GM11168 (cell line): ENCODE results near the gene PRKACA.
"Not testable (repeated sequence)": the region's sequence is repeated elsewhere in the genome, so short reads cannot be mapped to it uniquely, and the experiment has no call there.

ENCODE experiments used
- in situ Hi-C: fragments of 300-500 bp; cut with MboI; formaldehyde crosslinking; loops from one replicate; pipeline ENCODE4 v1.12.0; 2022; ENCODE audit warnings: low sequenced_read_pairs; ENCODE audit not compliant: unreplicated experiment

PRKACA gene

DNA sequence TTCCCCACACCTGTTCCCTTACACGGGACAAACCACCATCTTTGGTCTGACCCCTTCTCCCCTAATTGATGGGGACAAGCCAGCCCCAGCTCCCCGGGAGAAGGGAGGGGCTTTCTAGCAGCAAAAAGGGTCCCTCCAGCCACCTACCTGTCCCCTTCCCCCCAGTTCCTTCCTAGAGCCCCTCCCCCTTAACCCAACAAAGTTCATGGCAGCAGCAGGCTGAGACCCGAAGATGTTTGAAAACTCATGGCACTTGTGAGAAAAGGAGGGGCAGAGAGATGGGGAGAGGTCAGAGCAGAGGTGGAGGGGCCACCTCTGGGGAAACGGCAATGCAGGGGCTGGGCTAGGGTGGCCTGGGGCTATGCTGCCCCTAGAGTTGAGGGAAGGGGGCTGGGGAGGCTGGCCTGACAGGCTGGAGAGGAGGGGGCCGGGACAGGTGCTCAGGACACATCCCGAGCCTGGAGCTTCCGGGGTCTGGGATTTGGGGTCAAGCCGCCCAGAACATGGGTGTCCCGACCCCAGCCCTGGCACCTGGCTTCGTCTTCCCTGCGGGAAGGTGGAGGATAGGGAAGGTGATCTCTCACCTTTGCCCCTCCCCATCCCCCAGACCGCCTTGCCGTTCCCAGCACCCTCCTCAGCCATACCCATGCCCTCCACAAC lies 31.3 kb upstream of the PRKACA start:
- in situ Hi-C loops, result no loop called here

DNA sequence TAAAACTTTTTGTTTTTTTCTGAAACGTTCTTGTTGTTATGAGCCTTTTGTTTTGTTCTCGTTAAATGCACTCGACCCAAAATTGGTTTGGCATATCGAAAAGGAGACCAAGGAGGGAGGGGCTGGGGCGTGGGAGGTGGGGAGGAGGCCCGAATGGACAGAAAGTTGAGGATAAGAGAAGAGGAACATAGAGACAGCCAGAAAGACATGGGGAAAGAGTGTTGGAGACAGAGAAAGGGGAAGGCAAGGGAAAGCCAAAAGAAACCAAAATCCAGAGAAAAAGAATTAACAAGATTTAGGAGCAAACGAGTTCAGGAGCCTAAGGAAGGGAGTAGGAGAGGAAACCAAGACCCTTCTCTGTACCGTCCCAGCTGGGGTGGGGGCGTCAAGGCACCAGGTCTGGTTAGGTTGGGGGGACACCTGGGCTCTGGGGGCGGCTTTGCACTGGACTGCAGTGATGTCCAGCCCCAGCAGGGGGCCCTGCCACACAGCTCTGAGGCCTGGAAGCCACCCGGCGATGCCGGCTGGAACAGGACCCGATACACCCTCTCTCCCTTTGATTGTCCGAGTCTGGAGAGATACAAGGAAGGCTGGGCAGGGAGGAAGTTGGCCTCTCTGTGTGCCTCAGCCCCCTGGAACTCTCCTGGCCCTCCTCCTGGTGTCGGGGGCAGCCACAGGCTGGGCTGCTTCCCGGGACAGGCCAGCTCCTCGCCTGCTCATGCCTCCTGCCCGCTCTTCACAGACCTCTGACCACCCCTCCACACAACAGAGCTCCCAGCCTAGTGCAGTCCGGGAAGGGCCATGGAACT lies 30.4 kb upstream of the PRKACA start:
- in situ Hi-C loops, result no loop called here

DNA sequence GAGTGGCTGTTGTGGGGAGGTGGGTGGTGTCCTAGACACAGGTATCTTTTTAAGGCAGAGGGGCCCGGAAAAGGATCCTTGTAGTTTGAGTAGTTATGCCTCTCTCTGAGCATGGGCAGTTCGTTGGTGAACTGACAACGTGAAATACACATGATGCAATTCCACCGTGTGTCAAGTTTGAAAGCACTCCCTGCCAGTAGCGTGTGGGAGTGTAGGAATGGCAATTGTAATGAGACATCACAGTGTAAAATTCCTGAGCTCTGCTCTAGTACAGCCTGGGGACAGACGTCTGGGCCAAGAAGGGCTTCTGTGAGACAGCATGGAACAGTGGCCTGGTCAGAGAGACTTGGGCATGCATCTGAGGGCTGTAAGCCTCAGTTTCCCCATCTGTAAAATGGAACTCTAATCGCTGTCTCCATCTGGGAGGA lies 29.2 kb upstream of the PRKACA start:
- in situ Hi-C loops, result no loop called here

DNA sequence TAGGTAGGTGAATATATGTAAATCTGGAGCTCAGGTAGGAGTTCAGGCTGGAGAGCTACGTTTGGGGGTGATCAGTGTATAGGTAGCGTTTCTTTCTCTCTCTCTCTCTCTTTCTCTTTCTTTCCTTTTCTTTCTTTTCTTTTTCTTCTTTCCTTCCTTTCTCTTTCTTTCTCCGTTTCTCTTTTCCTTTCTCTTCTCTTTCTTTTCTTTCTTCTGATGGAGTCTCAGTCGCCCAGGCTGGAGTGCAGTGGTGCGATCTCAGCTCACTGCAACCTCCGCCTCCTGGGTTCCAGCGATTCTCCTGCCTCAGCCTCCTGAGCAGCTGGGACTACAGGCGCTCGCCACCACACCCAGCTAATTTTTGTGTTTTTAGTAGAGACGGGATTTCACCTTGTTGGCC lies 28.6 kb upstream of the PRKACA start:
- in situ Hi-C loops, result not testable (repeated sequence)

DNA sequence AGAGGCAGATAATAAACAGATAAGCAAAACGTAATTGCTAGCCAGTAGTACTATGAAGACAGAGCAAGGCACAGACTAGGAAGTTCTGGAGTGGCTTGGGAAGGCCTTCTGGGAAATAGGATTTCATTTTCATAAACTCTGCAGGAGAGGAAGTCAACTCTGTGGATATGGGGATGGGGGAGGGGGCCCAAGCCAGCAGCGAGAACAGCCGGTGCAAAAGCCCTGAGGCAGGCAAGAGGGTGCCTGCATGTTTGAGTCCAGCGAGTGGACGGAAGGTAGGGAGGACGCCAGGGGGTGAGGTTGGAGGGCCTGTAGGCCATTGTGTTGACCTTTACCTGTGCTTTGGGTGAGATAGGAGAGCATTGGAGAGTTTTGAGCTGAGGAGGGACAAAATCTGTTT lies 27.8 kb upstream of the PRKACA start:
- in situ Hi-C loops, result no loop called here

DNA sequence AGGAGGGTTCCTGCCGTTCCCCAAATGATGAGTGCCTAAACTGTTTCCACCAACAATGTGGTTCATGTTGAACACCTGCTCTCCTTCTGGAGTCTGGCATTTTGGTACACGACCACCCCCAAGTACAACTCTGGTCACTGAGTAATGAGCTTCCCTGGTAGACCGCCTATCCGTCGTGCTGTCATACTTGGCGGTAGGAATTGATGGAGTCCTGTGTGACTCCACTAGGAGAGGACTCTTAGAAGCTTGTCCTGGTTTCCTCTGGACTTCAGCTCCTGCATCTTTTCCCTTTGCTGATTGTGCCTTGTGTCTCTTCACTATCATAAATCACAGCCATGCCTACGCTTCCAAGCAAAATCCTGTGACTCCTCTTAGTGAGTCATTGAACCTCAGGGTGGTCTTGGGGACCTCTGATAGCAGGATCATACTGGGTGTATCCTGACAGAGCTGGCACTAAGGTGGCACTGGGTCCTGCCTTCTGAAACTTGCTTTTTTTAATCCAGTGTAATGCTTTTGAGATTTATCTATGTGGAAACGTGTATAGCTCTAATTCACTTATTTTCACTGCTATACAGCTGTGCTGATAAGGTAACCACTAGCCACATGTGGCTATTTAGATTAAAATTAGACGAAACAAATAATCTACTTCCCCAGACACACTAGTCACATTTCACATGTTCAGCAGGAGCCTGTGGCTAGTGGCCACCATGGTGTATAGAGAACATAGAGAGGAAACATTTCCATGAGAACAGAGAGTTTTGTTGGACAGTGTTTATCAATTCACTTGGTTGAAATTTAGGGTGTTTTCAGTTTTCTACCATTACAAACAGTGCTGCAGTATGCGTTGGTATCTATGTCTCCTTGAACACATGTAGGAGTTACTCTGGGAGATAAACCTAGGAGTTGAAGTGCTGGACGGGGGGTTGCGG lies 25.0 kb upstream of the PRKACA start:
- in situ Hi-C loops, result no loop called here

DNA sequence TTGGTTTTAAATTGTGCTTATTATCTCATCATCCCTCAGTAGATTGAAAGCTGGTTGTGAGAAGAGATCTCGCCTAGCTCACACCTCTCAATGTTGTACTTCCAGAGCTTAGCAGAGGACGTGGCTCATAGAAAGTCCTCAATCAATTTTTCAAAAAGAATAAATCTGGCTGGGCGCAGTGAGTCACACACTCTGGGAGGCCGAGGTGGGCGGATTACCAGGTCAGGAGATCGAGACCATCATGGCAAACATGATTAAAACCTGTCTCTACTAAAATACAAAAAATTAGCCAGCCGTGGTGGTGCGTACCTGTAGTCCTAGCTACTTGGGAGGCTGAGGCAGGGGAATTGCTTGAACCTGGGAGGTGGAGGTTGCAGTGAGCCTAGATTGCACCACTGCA lies 23.5 kb upstream of the PRKACA start:
- in situ Hi-C loops, result no loop called here

DNA sequence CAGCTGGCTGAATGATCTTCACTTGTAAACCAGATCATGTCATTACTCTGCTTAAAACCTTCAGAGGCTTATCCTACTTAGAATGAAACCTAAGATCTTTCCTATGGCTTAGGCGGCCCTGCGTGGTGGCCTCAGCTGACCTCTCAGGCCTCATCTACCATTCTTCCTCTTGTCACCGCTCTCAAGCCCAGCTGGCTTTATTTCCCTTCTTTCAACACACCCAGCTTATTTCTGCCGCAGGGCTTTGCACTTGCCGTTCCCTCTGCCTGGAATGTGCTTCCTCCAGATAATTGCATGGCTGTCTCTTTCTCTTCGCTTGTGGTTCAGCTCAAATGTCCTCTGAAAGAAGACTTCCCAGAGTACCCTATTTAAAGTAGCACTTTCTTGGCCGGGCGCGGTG lies 22.4 kb upstream of the PRKACA start:
- in situ Hi-C loops, result no loop called here

DNA sequence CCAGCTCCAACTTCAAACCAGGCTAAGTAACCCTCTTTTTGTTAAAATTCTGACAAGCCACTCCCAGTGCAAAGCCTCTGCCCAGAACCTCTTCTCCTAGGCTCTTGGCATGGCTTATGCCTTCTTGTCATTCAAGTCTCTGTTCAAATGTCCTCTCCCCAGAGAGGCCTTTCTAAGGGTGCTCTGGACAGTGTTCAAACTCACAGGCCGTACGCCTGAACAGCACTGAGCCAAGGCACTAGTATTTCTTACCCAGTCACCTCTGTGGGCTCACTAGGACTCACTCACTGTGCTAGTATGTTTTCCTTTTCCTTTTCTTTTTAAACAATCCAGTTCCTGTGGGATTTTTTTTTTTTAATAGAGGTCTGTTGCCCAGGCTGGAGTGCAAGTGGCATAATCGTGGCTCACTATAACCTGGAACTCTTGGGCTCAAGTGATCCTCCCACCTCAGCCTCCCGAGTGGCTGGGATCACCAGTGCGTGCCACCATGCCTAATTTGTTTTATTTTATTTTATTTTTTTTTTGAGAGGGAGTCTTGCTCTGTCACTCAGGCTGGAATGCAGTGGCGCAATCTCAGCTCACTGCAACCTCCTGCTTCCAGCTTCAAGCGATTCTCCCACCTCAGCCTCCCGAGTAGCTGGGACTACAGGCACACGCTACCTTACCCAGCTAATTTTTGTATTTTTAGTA lies 21.2 kb upstream of the PRKACA start:
- in situ Hi-C loops, result no loop called here

DNA sequence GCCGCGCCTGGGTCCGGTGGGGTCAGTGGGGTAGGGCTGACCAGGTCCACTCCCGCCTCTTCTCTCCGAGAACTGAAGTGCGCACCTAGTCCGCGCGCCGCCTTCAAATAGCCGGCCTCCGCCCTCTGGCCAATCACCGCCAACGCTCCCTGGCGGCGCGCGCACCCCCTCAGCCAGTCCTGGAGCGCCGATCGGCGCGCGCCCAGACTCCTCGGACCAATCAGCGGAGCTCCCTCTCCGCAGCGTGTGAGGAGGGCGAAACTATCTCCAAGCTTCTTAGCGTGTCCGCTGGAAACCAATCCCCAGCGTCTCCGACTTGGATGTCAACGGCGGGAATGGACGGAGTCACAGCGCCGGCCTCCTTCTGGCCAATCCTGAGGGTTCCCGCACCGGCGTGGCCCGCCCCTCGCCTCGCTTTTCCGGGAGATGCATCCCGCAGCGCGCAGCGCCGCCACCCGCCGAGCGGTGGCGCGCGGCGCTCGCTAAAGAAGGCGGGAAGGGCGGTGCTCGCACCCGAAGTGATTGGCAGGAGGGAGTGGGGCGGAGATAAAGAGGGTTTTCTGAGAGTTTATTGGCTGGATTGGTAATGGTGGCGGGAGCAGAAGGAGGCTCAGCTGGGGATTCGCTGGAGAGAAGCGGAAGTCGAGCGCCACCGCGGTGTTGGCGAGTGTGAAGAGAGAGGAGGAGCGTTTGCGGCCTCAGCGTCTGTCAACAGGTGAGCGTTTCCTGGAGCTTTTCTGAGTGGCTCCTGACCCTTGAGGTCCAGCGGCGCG lies 19.1 kb upstream of the PRKACA start, which contains the start of gene ASF1B:
Gene ASF1B (minus strand): TSS at position 81 of the 773 bp plus-strand sequence. CDS start 133 bp downstream, outside the sequence.
- in situ Hi-C loops, result no loop called here

DNA sequence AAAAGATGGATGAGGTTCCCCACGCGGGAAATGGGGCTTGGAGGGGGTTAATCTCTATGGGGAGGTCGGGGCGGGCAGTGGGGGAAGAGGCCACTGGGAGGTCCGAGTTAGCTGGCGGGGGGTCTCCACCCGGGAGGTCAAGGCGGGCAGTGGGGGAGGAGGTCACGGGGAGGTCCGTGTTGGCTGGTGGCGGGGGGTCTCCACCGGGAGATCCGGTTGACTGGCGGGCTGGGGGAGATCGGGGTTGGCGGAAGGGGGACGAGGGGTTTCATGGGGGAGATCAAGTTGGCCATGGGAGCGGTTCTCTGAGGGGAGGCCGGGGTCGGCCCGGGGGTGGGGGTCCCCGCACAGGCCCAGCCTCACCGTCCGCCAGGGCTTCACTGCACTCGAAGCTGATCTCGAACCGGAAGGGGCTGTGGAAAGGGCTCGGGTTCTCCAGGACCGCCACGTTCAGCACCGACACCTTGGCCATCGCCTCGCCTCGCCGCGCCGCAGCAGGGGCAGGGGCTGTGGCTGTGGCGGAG lies 18.5 kb upstream of the PRKACA start:
- in situ Hi-C loops, result no loop called here

DNA sequence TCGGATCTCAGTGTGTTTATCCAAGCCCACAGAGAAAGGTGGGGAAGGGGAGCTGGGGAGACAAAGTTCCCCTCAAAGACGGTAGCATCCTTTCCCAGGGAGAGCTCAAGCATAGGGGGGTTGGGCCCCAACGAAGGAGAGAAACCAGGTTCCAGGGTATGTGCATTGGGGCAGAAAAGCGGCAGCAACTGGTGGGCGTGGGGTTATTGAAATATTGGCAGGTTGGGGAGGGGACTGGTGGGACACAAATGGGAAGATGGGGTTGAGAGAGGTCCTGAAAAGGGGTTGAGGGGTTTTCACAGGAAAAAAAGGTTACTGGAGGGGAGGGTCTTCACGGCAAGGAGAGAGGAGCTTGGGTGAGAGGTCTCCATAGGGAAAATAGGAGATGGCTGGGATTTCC lies 17.8 kb upstream of the PRKACA start:
- in situ Hi-C loops, result no loop called here

DNA sequence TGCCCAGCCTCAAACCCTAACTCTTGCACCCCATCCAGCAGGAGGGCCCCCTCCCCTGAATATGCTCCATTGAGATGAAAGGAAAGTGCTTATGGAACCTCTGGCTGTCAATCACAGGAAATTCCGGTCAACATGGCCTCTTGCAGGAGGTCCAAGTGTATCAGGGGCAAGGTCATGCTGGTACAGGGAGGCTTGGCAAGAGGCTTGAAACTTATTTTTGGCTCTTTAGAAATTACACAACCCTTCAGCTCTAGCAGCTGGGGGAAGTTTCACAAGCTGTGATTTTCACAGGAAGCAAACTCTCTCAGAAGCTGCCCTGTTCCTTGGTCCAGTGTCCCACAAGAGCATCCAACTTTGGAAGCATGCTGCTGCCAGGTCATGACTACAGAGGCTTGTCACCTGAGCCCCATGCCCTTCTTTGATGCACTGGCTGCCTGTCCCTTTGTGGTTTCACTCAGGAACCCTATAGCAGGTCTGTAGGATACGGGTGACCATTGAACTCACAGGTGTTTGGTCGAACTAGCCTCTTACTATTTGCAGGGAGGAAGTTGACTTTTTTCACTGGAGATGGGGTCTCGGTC lies 10.5 kb upstream of the PRKACA start:
- in situ Hi-C loops, result no loop called here

DNA sequence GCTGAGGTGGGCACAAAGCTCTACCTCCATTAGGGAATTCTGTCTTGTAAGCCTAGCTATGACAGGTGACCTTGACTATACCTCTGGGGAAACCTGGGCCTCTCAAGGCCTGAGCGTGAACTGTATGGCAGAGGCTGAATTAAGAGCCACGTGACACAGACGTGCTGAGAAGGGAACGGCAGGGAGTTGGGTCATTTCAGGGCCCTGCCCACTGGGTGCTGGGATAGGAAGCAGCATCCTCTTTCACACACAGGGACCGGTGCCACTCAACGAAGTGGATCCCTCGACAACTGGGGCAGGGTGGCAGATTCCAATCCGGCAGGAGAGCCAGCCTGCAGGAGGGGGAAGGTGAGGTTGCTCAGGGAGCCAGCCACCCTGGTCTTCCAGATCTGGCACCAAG lies 9.6 kb upstream of the PRKACA start:
- in situ Hi-C loops, result no loop called here

DNA sequence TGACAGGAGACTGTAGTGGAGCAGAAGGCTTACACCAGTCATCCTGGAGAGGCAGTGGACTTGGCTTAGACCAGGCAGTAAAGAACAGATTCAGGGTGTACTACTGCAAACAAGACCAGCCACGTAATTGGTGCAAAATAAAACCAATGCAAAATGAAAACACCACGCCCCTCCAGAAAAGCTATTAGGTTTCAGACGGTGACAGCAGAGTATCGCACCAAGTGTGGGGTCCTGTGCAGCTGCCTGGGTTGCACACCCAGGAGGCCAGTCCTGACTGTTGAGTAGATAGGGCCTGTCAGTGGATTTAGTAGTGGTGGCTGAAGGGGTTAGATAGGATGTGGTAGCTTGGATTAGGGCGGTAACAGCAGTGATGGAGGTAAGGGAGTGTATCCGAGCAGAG lies 5.4 kb upstream of the PRKACA start:
- in situ Hi-C loops, result no loop called here

DNA sequence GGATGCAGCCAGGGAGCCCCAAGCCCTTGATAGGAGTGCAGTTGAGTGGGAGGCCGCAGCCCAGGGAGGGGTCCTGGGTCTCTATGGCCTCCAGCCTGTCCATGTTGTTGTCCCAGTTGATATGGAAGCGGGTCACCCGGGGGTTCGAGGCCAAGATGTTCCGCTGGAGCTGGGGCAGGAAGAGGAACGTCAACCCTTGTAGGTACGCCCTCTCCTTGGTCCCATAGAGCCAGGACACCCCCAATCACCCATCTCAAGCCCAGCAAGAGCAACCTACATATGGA lies 2.9 kb upstream of the PRKACA start:
- in situ Hi-C loops, result no loop called here

DNA sequence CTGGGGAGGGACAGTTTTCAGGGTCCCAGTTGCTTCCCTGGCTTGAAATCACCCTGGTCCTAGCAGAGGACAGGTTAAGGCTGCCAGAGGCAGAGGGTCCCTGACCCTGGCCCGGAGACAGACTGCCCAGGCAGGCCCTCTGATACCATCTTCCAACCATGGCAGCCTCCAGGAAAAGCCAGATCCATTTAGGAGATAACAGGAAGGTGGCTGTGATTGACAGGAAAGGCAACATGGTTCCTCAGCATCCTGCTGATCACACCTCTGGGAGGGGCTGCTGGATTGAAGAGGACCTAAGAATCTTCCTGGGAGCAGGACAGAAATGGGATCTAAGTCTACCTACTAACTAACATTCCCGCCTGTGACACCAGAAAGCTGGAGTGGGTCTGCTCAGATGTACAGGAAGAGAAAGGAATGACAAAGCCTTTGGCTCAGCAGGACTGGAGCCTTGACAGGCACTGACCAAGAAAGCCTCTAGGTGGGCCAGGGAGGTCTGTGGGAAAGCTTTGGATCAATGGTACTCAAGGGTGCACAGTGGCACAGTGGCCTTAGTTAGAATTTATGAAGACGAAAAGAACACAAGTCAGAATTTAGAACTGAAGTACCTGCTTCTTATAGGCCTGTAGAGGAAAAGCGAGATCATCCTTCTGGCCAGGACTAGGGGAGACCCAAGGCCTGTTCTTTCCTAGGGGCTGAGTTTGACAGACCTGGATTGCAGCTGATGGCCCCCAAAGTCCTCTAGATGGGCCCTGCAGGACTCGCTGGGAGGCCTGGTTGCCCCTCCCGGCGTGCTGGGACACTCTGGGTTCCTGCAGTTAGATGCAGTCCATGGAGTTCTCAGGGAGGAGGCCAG lies 2.3 kb upstream of the PRKACA start:
- in situ Hi-C loops, result no loop called here

DNA sequence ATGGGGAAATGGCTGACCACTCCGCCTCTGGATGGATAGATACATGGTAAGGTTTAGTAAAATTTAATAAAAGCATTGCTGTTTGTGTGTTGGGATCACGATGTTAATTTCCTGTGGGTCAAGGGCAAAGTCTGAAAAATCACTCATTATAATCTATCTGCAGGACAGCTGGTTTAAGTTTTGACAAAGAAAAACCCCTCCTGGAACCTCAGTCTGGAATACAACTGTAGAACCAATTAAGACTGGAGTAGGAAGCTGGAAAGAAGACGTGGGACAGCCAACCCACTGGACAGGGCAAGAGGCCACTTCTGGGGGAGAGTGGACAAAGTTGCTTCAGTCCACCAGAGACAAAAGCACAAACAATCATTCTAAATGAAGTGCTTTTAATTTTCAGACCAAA lies 1.6 kb upstream of the PRKACA start:
- in situ Hi-C loops, result no loop called here
